Endothelial cell of umbilical vein (primary cell): ENCODE measurements around the gene MS4A13. TPM values are rescaled to one million over a fixed set of nuclear protein-coding genes. Genes with fewer than 3 reads are reported as not detected.

Experiments
- BruUV-seq: library from RNA; stranded (reverse); fragments of 400-500 nt; replicated peaks from 2 replicates; lab custom pipeline; 2021; lab: Mats Ljungman, UMichigan
- CTCF ChIA-PET: fragments of 300-600, 350-600 bp; sonication (Branson Sonifier 250); formaldehyde crosslinking; loops from one replicate; lab custom pipeline; 2021; ENCODE audit warnings: antibody characterized with exemption, inconsistent platforms; lab: Charles Lee
- POLR2A ChIA-PET: fragments of 300-600, 350-600 bp; sonication (Branson Sonifier 250); formaldehyde crosslinking; loops from one replicate; lab custom pipeline; 2021; ENCODE audit warnings: antibody characterized with exemption, inconsistent platforms; lab: Charles Lee
- DNase-seq: peaks from one replicate; pipeline ENCODE4 v3.0.0-alpha.2; 2011; ENCODE audit warnings: low read depth, low spot score
- FAIRE-seq: peaks from 2 replicates; lab custom pipeline; 2011; peaks lifted over from hg19 to GRCh38; lab: Jason Lieb, UNC
- H2AFZ ChIP-seq: 2 replicates; pipeline ENCODE4 v1.6.0; 2012; ENCODE audit warnings: low read depth, low read length, control low read depth, inconsistent platforms
- H3K27ac ChIP-seq: 2 replicates; pipeline ENCODE4 v1.5.1; 2011; ENCODE audit warnings: low read depth, mild to moderate bottlenecking, control low read depth, low read length, moderate library complexity; ENCODE audit not compliant: insufficient read depth
- H3K27me3 ChIP-seq, 2 experiments: 2 replicates each; pipeline versions ENCODE4 v1.6.0 to v1.6.1; 2011; ENCODE audit warnings: low read length in 2 of 2, mixed read lengths in 1 of 2; ENCODE audit not compliant: control insufficient read depth in 2 of 2, insufficient read depth in 2 of 2
- H3K36me3 ChIP-seq, 2 experiments: 2 replicates in 1 of 2; 3 replicates in 1 of 2; pipeline ENCODE4 v1.5.1; 2011; ENCODE audit warnings: low read length in 2 of 2, mild to moderate bottlenecking in 1 of 2, moderate library complexity in 1 of 2; ENCODE audit not compliant: control insufficient read depth in 2 of 2, insufficient read depth in 2 of 2; ENCODE audit errors: extremely low read depth in 1 of 2
- H3K4me1 ChIP-seq: 3 replicates; pipeline ENCODE4 v1.5.1; 2011; ENCODE audit warnings: mild to moderate bottlenecking, low read length; ENCODE audit not compliant: control insufficient read depth, insufficient read depth; ENCODE audit errors: extremely low read depth
- H3K4me2 ChIP-seq: 2 replicates; pipeline ENCODE4 v1.6.1; 2011; ENCODE audit warnings: low read length, control low read depth, mixed read lengths; ENCODE audit not compliant: insufficient read depth
- H3K4me3 ChIP-seq, 3 experiments: fragments of 200-600 bp in 1 of 3; sonication (generic), shearing (Covaris generic) in 1 of 3; replicated peaks in 1 of 3; 2 replicates each; pipeline ENCODE4 v1.5.1; 2011 to 2016; ENCODE audit warnings: control low read depth in 3 of 3, low read length in 3 of 3, mild to moderate bottlenecking in 2 of 3, inconsistent platforms in 1 of 3, low read depth in 1 of 3, moderate library complexity in 1 of 3; ENCODE audit not compliant: insufficient read depth in 1 of 3
- H3K79me2 ChIP-seq: 2 replicates; pipeline ENCODE4 v1.6.0; 2012; ENCODE audit warnings: low read length, inconsistent platforms; ENCODE audit not compliant: control insufficient read depth, insufficient read depth
- H3K9ac ChIP-seq: replicated peaks from 2 replicates; pipeline ENCODE3; 2011; ENCODE audit warnings: low read length, control low read depth; ENCODE audit not compliant: insufficient read depth; ENCODE audit errors: extremely low read depth
- H3K9me1 ChIP-seq: replicated peaks from 3 replicates; pipeline ENCODE4 v1.6.0; 2011; ENCODE audit warnings: mild to moderate bottlenecking, low read length; ENCODE audit not compliant: control insufficient read depth, insufficient read depth; ENCODE audit errors: extremely low read depth
- H3K9me3 ChIP-seq: replicated peaks from 2 replicates; pipeline ENCODE4 v1.5.1; 2012; ENCODE audit warnings: low read length, inconsistent platforms; ENCODE audit not compliant: control insufficient read depth, insufficient read depth
- H4K20me1 ChIP-seq: replicated peaks from 2 replicates; pipeline ENCODE3; 2011; ENCODE audit warnings: mild to moderate bottlenecking, low read length; ENCODE audit not compliant: control insufficient read depth, insufficient read depth; ENCODE audit errors: extremely low read depth
- EZH2 ChIP-seq: IDR thresholded peaks from 2 replicates; pipeline ENCODE4 v1.6.1; 2012; ENCODE audit warnings: borderline replicate concordance, low read depth, mild to moderate bottlenecking, moderate library complexity, low read length, inconsistent platforms; ENCODE audit not compliant: severe bottlenecking
- FOS ChIP-seq: IDR thresholded peaks from 2 replicates; pipeline ENCODE4 v1.6.1; 2011; ENCODE audit warnings: mild to moderate bottlenecking, low read length, moderate library complexity, borderline replicate concordance; ENCODE audit not compliant: insufficient read depth
- GATA2 ChIP-seq: IDR thresholded peaks from 2 replicates; pipeline ENCODE4 v1.7.0; 2011; ENCODE audit warnings: low read depth, mild to moderate bottlenecking, moderate library complexity, mixed read lengths, low read length; ENCODE audit not compliant: insufficient read length, insufficient read depth
- JUN ChIP-seq: IDR thresholded peaks from 2 replicates; pipeline ENCODE4 v1.6.1; 2011; ENCODE audit warnings: borderline replicate concordance, low read depth; ENCODE audit not compliant: insufficient read length, insufficient read depth
- MYC ChIP-seq: IDR thresholded peaks from one replicate; pipeline ENCODE4 v1.6.1; 2011; ENCODE audit warnings: mild to moderate bottlenecking, low read depth, low read length
- POLR2A ChIP-seq: IDR thresholded peaks from 2 replicates; pipeline ENCODE4 v1.6.1; 2012; ENCODE audit warnings: low read depth, mild to moderate bottlenecking, control low read depth, low read length
- dilution Hi-C: fragments of 300-500 bp; cut with MboI; formaldehyde crosslinking; loops from one replicate; pipeline ENCODE4 v1.15.0; 2019; ENCODE audit warnings: low sequenced_read_pairs; ENCODE audit not compliant: extremely low pct_ligation_motif_present
- intact Hi-C: fragments of 100-400 bp; cut with micrococcal nuclease; formaldehyde crosslinking; loops from one replicate; pipeline ENCODE4 v1.10.0; 2022
- polyA plus RNA-seq, 4 experiments: library from polyadenylated mRNA; depleted of rRNA in 3 of 4; stranded (reverse) in 3 of 4; unstranded in 1 of 4; fragments of >200 nt; gene quantifications; 2 replicates each; pipeline versions ENCODE4 v1.2.1 to v1.2.3, GENCODE V29; 2011 to 2012; ENCODE audit warnings: missing spikeins in 1 of 4
- total RNA-seq: library from RNA; stranded (reverse); gene quantifications from 2 replicates; pipeline ENCODE4 v1.2.3, GENCODE V29; 2021
- TF ChIP-seq, protein P1 (sequence below): IDR thresholded peaks from 2 replicates; pipeline ENCODE4 v1.6.1; 2011; ENCODE audit not compliant: insufficient read depth, insufficient read length
- TF ChIP-seq, protein P2 (sequence below), 2 donors: IDR thresholded peaks; 1 replicate in 1 of 2; 2 replicates in 1 of 2; pipeline ENCODE4 v1.5.1; 2011; ENCODE audit warnings: low read length in 2 of 2, mild to moderate bottlenecking in 2 of 2, moderate library complexity in 2 of 2, control low read depth in 1 of 2, inconsistent platforms in 1 of 2, low read depth in 1 of 2; ENCODE audit not compliant: insufficient read depth in 1 of 2; ENCODE audit errors: extremely low read depth in 1 of 2

The MS4A13 gene
- total and polyA plus RNA-seq, 2 donors (not counting 3 experiments of a cell fraction or from before 2014, with no cell fraction given) = not detected

DNA sequence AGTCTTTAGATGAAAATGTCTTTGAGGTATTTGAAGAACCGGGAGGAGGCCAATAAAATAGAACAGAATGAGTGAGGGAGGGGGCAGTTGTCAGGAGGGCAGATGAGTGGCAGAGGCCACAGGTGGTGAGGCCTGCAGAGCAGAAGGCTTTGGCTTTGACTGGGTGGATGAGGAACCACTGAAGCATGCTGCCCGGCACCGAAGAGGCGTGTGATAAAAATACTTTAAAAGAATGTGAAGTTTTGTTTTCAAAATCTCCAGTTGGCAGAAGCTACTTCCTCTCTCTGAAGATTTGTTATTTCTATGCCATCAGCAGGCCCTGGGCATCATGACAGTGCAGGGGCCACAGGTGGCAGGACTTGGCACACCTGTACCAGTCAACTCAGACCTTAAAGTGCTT, 16.3 kb upstream of the MS4A13 start:
- no peaks in the 10 kb centered on the region for H4K20me1 ChIP-seq
- no peaks in the 10 kb centered on the region for H3K27me3 ChIP-seq
- no peak overlapping the region for H3K4me3 ChIP-seq
- FAIRE-seq = no peak
- dilution Hi-C loops = no loop called here
- H3K27ac ChIP-seq = no peak overlapping the region
- H3K36me3 ChIP-seq = no peaks in the 10 kb centered on the region
- TF ChIP-seq EZH2 = no peak
- TF ChIP-seq FOS = no peak
- TF ChIP-seq, protein P1, sequence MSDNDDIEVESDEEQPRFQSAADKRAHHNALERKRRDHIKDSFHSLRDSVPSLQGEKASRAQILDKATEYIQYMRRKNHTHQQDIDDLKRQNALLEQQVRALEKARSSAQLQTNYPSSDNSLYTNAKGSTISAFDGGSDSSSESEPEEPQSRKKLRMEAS = no peak
- TF ChIP-seq JUN = no peak
- TF ChIP-seq GATA2 = no peak
- no peak for TF ChIP-seq MYC
- no peak for TF ChIP-seq POLR2A
- TF ChIP-seq, protein P2, sequence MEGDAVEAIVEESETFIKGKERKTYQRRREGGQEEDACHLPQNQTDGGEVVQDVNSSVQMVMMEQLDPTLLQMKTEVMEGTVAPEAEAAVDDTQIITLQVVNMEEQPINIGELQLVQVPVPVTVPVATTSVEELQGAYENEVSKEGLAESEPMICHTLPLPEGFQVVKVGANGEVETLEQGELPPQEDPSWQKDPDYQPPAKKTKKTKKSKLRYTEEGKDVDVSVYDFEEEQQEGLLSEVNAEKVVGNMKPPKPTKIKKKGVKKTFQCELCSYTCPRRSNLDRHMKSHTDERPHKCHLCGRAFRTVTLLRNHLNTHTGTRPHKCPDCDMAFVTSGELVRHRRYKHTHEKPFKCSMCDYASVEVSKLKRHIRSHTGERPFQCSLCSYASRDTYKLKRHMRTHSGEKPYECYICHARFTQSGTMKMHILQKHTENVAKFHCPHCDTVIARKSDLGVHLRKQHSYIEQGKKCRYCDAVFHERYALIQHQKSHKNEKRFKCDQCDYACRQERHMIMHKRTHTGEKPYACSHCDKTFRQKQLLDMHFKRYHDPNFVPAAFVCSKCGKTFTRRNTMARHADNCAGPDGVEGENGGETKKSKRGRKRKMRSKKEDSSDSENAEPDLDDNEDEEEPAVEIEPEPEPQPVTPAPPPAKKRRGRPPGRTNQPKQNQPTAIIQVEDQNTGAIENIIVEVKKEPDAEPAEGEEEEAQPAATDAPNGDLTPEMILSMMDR (IDR thresholded peaks at IDR 0.05; ENCODE audit: extremely low read depth in 1 of 2, insufficient read depth in 1 of 2, low read depth in 1 of 2, low read length in 2 of 2) = no peak
- H3K4me2 ChIP-seq = no peak overlapping the region
- DNase-seq = no peak
- intact Hi-C loops = no loop called here
- no peaks in the 10 kb centered on the region for H3K9me1 ChIP-seq
- H2AFZ ChIP-seq = no peak overlapping the region
- ChIA-PET CTCF (interaction anchor here (0.6 kb wide), 1 partner anchor 163 kb away, joined by 4 read pairs; no protein-coding TSS in a partner anchor), POLR2A (no interaction called here)
- H3K9me3 ChIP-seq = no peaks in the 10 kb centered on the region
- H3K4me1 ChIP-seq = no peaks in the 10 kb centered on the region
- H3K9ac ChIP-seq = no peak overlapping the region
- BruUV-seq = no TSS peak
- H3K79me2 ChIP-seq = no peaks in the 10 kb centered on the region
